Liver (tissue), 9 donors: ENCODE measurements around the gene TOLLIP. TPM values are rescaled to one million over a fixed set of nuclear protein-coding genes. Genes with fewer than 3 reads are reported as not detected.

Source experiments
- DNase-seq: peaks from one replicate; pipeline ENCODE4 v3.0.0-alpha.2; 2017; ENCODE audit warnings: low spot score
- H3K27ac ChIP-seq, 2 donors: one replicate each; pipeline ENCODE4 v1.7.0; 2013; ENCODE audit warnings: inconsistent platforms in 2 of 2, low read length in 2 of 2, control low read depth in 1 of 2, low read depth in 1 of 2, mild to moderate bottlenecking in 1 of 2
- H3K27me3 ChIP-seq, 4 donors: one replicate each; pipeline versions ENCODE4 v1.6.1 to v1.7.0; 2013; ENCODE audit warnings: low read length in 3 of 4, inconsistent platforms in 1 of 4, mild to moderate bottlenecking in 1 of 4, moderate library complexity in 1 of 4; ENCODE audit not compliant: control insufficient read depth in 4 of 4, insufficient read depth in 4 of 4
- H3K36me3 ChIP-seq, 4 donors: one replicate each; pipeline versions ENCODE4 v1.6.1 to v1.7.0; 2013; ENCODE audit warnings: low read length in 3 of 4, mild to moderate bottlenecking in 3 of 4, low read depth in 1 of 4, moderate library complexity in 1 of 4; ENCODE audit not compliant: control insufficient read depth in 4 of 4, insufficient read depth in 3 of 4
- H3K4me1 ChIP-seq, 4 donors: one replicate each; pipeline versions ENCODE4 v1.6.1 to v1.7.0; 2013; ENCODE audit warnings: low read length in 3 of 4, mild to moderate bottlenecking in 3 of 4, moderate library complexity in 1 of 4; ENCODE audit not compliant: control insufficient read depth in 4 of 4, insufficient read depth in 4 of 4
- H3K4me3 ChIP-seq, 3 donors: one replicate each; pipeline versions ENCODE4 v1.6.1 to v1.7.0; 2013; ENCODE audit warnings: low read length in 3 of 3, control low read depth in 1 of 3, low read depth in 1 of 3, mild to moderate bottlenecking in 1 of 3
- H3K9ac ChIP-seq, 2 donors: one replicate each; pipeline ENCODE4 v1.7.0; 2013; ENCODE audit warnings: low read length in 2 of 2, mild to moderate bottlenecking in 2 of 2, moderate library complexity in 2 of 2, control low read depth in 1 of 2, low read depth in 1 of 2
- H3K9me3 ChIP-seq, 4 donors: one replicate each; pipeline versions ENCODE4 v1.6.1 to v1.7.0; 2013; ENCODE audit warnings: low read length in 3 of 4; ENCODE audit not compliant: control insufficient read depth in 4 of 4
- EGR1 ChIP-seq, 2 donors: IDR thresholded peaks; 2 replicates each; pipeline ENCODE4 v1.6.1; 2016 to 2018; ENCODE audit warnings: antibody characterized with exemption in 2 of 2, low read depth in 2 of 2
- FOXA2 ChIP-seq: IDR thresholded peaks from 2 replicates; pipeline ENCODE4 v1.6.1; 2016; ENCODE audit warnings: antibody characterized with exemption
- GABPA ChIP-seq, 2 donors: IDR thresholded peaks in 1 of 2; conservative IDR thresholded peaks in 1 of 2; 2 replicates each; pipeline ENCODE4 v1.6.1; 2016; ENCODE audit warnings: antibody characterized with exemption in 2 of 2, mild to moderate bottlenecking in 1 of 2, moderate library complexity in 1 of 2
- HNF4A ChIP-seq, 2 donors: conservative IDR thresholded peaks; 2 replicates each; pipeline ENCODE4 v1.6.1; 2016; ENCODE audit warnings: antibody characterized with exemption in 2 of 2, mild to moderate bottlenecking in 2 of 2
- JUND ChIP-seq, 2 donors: IDR thresholded peaks; 2 replicates each; pipeline ENCODE4 v1.6.1; 2016; ENCODE audit warnings: antibody characterized with exemption in 2 of 2
- NR2F2 ChIP-seq: IDR thresholded peaks from 2 replicates; pipeline ENCODE4 v1.6.1; 2016; ENCODE audit warnings: antibody characterized with exemption
- RAD21 ChIP-seq, 2 donors: IDR thresholded peaks; 2 replicates each; pipeline ENCODE4 v1.6.1; 2016; ENCODE audit warnings: antibody characterized with exemption in 2 of 2, mild to moderate bottlenecking in 2 of 2
- RXRA ChIP-seq, 2 donors: IDR thresholded peaks; 2 replicates each; pipeline ENCODE4 v1.6.1; 2017 to 2018; ENCODE audit warnings: antibody characterized with exemption in 2 of 2, mild to moderate bottlenecking in 1 of 2
- SP1 ChIP-seq: IDR thresholded peaks from 2 replicates; pipeline ENCODE4 v1.6.1; 2018; ENCODE audit warnings: antibody characterized with exemption, mild to moderate bottlenecking
- TAF1 ChIP-seq: conservative IDR thresholded peaks from 2 replicates; pipeline ENCODE4 v1.6.1; 2016; ENCODE audit warnings: antibody characterized with exemption, mild to moderate bottlenecking
- YY1 ChIP-seq: IDR thresholded peaks from 2 replicates; pipeline ENCODE4 v1.6.1; 2016; ENCODE audit warnings: antibody characterized with exemption, mild to moderate bottlenecking
- ZBTB33 ChIP-seq: IDR thresholded peaks from 2 replicates; pipeline ENCODE4 v1.6.1; 2016; ENCODE audit warnings: antibody characterized with exemption
- WGBS: extraction: QIAGEN DNeasy Blood & Tissue Kit; methylation state at CpG from one replicate; pipeline ENCODE4 v1.1.7; 2013; 5-methylcytosine and 5-hydroxymethylcytosine counted together
- polyA plus RNA-seq, 2 donors: library from polyadenylated mRNA; stranded (reverse) in 1 of 2; unstranded in 1 of 2; fragments of 200-250 nt in 1 of 2; fragments of >200 nt in 1 of 2; fragmentation: Nextera tagmentation in 1 of 2; extraction: Ambion mirVana in 1 of 2; gene quantifications; one replicate each; pipeline versions ENCODE4 v1.2.1 to v1.2.3, GENCODE V29; 2013 to 2015
- total RNA-seq, 2 donors: library from RNA; depleted of rRNA; stranded (reverse); fragments of >200 nt; gene quantifications; one replicate each; pipeline ENCODE4 v1.2.3, GENCODE V29; 2014
- TF ChIP-seq, protein P1 (sequence below): IDR thresholded peaks from 2 replicates; pipeline ENCODE4 v1.6.1; 2016; ENCODE audit warnings: antibody characterized with exemption
- TF ChIP-seq, protein P2 (sequence below): fragments of 150-350 bp; IDR thresholded peaks from 2 replicates; pipeline ENCODE4 v1.5.1; 2017; ENCODE audit warnings: improper control_type of control experiment, low read depth, low read length; ENCODE audit not compliant: missing input control
- donor health status: healthy.
- donor health status: healthy.
- donor health status: healthy.
- donor health status: healthy.
- donor health status: healthy.

The TOLLIP gene
- total and polyA plus RNA-seq, 4 donors, result 27.5 to 102 (median 72.9) TPM

DNA sequence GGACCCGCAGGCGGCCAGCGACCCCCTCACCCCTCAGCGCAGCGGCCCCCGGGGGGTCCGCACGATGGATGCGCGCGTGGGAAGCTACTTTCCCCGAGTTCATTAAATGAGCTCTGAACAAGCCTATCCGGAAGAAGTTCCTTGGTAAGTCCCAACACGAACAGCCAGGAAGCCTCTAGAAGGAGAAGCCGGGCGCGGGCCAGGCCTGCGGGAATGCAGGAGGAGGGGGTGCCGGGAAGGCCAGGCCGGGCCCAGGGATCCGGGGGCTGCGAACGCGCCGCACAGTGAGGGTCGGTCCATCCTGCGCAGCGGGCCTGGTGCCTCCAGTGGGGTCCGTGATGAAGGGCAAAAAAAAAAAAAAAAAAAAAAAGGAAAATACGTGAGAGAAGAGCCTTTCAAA, 36.9 kb downstream of the TOLLIP start:
- Histone ChIP-seq H3K4me1 (no peaks in the 10 kb centered on the region), H3K27ac (no peak overlapping the region), H3K27me3 (no peaks in the 10 kb centered on the region), H3K9ac (no peak overlapping the region), H3K9me3 (no peaks in the 10 kb centered on the region), H3K36me3 (peaks cover 5 to 30% (median 12%) of the 10 kb centered on the region in 4 donors), H3K4me3 (no peak overlapping the region)
- TF ChIP-seq YY1, result no peak
- no peak for TF ChIP-seq EGR1 (IDR thresholded peaks at IDR 0.05; ENCODE audit: low read depth in 2 of 2)
- TF ChIP-seq NR2F2, result no peak
- no peak for TF ChIP-seq SP1
- WGBS, result 95% methylated on average over 30 of the region's 30 CpGs
- no peak for DNase-seq

DNA sequence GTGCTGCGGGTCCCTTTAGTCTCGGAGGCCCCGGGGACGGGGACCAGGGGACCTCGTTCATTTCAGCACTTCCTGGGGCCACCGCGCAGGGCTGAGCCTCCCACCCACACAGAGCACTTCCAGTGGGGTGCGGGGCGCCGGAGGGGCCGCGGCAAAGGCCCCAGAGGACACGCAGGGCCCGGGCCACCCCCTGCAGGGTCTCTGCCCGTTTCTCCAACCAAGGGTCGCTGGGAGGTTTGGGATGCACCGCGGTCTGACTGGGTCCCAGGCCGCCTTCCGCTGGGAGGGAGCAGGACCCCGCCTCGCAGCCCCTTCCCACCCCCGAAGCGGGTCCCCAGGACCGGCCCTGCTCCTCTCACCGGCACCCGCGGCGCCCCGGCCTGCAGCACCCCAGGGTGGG, 37.5 kb downstream of the TOLLIP start:
- Histone ChIP-seq H3K9ac (no peak overlapping the region), H3K9me3 (no peaks in the 10 kb centered on the region), H3K4me1 (no peaks in the 10 kb centered on the region), H3K4me3 (no peak overlapping the region), H3K27me3 (no peaks in the 10 kb centered on the region), H3K36me3 (peaks cover 5 to 24% (median 11%) of the 10 kb centered on the region in 4 donors), H3K27ac (no peak overlapping the region)
- no peak for TF ChIP-seq NR2F2
- TF ChIP-seq EGR1 (IDR thresholded peaks at IDR 0.05; ENCODE audit: low read depth in 2 of 2), result no peak
- no peak for TF ChIP-seq SP1
- TF ChIP-seq TAF1, result no peak
- WGBS, result 95% methylated on average over 30 of the region's 30 CpGs
- no peak for DNase-seq

GRCh38 chr11:1271406-1271805, 38.0 kb downstream of the TOLLIP start:
- Histone ChIP-seq H3K4me3 (no peak overlapping the region), H3K36me3 (peaks cover 0 to 19% (median 7%) of the 10 kb centered on the region in 4 donors), H3K27me3 (no peaks in the 10 kb centered on the region), H3K4me1 (no peaks in the 10 kb centered on the region), H3K27ac (no peak overlapping the region), H3K9ac (no peak overlapping the region), H3K9me3 (no peaks in the 10 kb centered on the region)
- TF ChIP-seq HNF4A (conservative IDR thresholded peaks at IDR 0.05), result no peak
- TF ChIP-seq ZBTB33, result no peak
- TF ChIP-seq TAF1, result no peak
- no peak for TF ChIP-seq RXRA (IDR thresholded peaks at IDR 0.05)
- TF ChIP-seq EGR1 (IDR thresholded peaks at IDR 0.05; ENCODE audit: low read depth in 2 of 2), result no peak
- no peak for TF ChIP-seq NR2F2
- TF ChIP-seq, protein P1, sequence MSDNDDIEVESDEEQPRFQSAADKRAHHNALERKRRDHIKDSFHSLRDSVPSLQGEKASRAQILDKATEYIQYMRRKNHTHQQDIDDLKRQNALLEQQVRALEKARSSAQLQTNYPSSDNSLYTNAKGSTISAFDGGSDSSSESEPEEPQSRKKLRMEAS, result no peak
- no peak for TF ChIP-seq GABPA (IDR thresholded peaks at IDR 0.05 in 1 of 2, conservative IDR thresholded peaks at IDR 0.05 in 1 of 2)
- no peak for TF ChIP-seq JUND (IDR thresholded peaks at IDR 0.05)
- TF ChIP-seq FOXA2, result no peak
- DNase-seq, result no peak
- 88% methylated on average over 9 of the region's 9 CpGs for WGBS

- WGBS, result 77% methylated on average over 13 of the region's 13 CpGs
- no peaks in the 10 kb centered on the region for H3K9me3 ChIP-seq
- H3K27me3 ChIP-seq, result no peaks in the 10 kb centered on the region
- H3K4me3 ChIP-seq, result no peak overlapping the region
- DNase-seq, result no peak
- no peak overlapping the region for H3K9ac ChIP-seq
- H3K27ac ChIP-seq, result no peak overlapping the region
- peaks cover 0 to 15% (median 5%) of the 10 kb centered on the region in 4 donors for H3K36me3 ChIP-seq
- no peaks in the 10 kb centered on the region for H3K4me1 ChIP-seq
- TF ChIP-seq RAD21 (IDR thresholded peaks at IDR 0.05) (no peak), NR2F2 (no peak), RXRA (IDR thresholded peaks at IDR 0.05) (no peak), ZBTB33 (no peak), FOXA2 (no peak)
- TF ChIP-seq, protein P2, sequence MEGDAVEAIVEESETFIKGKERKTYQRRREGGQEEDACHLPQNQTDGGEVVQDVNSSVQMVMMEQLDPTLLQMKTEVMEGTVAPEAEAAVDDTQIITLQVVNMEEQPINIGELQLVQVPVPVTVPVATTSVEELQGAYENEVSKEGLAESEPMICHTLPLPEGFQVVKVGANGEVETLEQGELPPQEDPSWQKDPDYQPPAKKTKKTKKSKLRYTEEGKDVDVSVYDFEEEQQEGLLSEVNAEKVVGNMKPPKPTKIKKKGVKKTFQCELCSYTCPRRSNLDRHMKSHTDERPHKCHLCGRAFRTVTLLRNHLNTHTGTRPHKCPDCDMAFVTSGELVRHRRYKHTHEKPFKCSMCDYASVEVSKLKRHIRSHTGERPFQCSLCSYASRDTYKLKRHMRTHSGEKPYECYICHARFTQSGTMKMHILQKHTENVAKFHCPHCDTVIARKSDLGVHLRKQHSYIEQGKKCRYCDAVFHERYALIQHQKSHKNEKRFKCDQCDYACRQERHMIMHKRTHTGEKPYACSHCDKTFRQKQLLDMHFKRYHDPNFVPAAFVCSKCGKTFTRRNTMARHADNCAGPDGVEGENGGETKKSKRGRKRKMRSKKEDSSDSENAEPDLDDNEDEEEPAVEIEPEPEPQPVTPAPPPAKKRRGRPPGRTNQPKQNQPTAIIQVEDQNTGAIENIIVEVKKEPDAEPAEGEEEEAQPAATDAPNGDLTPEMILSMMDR, result no peak
Measured at GRCh38 chr11:1271002-1271401, 38.4 kb downstream of the TOLLIP start.
